H1 (cell line): ENCODE measurements around the gene RUFY3. TPM values are rescaled to one million over a fixed set of nuclear protein-coding genes. Genes with fewer than 3 reads are reported as not detected.

Source experiments
- CEBPB ChIP-seq: IDR thresholded peaks from 2 replicates; pipeline ENCODE4 v1.6.1; 2012; ENCODE audit warnings: low read depth, low read length
- CHD7 ChIP-seq: fragments of 300-600 bp; sonication (generic); IDR thresholded peaks from 2 replicates; pipeline ENCODE4 v1.7.1; 2012; ENCODE audit warnings: low read length, moderate library complexity, mild to moderate bottlenecking, inconsistent platforms; ENCODE audit not compliant: insufficient replicate concordance
- CTBP2 ChIP-seq: IDR thresholded peaks from 2 replicates; pipeline ENCODE4 v1.7.0; 2011; ENCODE audit warnings: borderline replicate concordance, mild to moderate bottlenecking, moderate library complexity, mixed read lengths, low read length; ENCODE audit not compliant: insufficient read depth, insufficient read length
- EGR1 ChIP-seq: IDR thresholded peaks from 2 replicates; pipeline ENCODE4 v1.6.1; 2011; ENCODE audit warnings: low read depth, low read length, borderline replicate concordance
- HDAC2 ChIP-seq, 2 experiments: fragments of 300-600 bp in 1 of 2; sonication (generic) in 1 of 2; IDR thresholded peaks; 2 replicates each; pipeline ENCODE4 v1.6.1; 2011 to 2012; ENCODE audit warnings: low read depth in 2 of 2, low read length in 2 of 2, mild to moderate bottlenecking in 2 of 2, moderate library complexity in 2 of 2, borderline replicate concordance in 1 of 2, inconsistent platforms in 1 of 2
- NRF1 ChIP-seq: IDR thresholded peaks from 2 replicates; pipeline ENCODE4 v1.6.1; 2011; ENCODE audit warnings: mild to moderate bottlenecking, low read depth, low read length, improper control_type of control experiment
- SUZ12 ChIP-seq: fragments of 200-600 bp; sonication (generic); IDR thresholded peaks from 2 replicates; pipeline ENCODE4 v1.6.1; 2012; ENCODE audit warnings: mild to moderate bottlenecking, inconsistent platforms, low read length, moderate library complexity, mixed read lengths
- TCF12 ChIP-seq: IDR thresholded peaks from 2 replicates; pipeline ENCODE4 v1.6.1; 2011; ENCODE audit warnings: low read depth, mild to moderate bottlenecking, low read length
- YY1 ChIP-seq: IDR thresholded peaks from 2 replicates; pipeline ENCODE4 v1.6.1; 2011; ENCODE audit warnings: low read depth, mild to moderate bottlenecking, low read length
- polyA plus RNA-seq, 7 experiments: library from polyadenylated mRNA; depleted of rRNA in 3 of 7; stranded (reverse) in 5 of 7; unstranded in 2 of 7; fragments of >200 nt in 5 of 7; fragments of 200-250 nt in 2 of 7; gene quantifications; 1 replicate in 5 of 7; 2 replicates in 1 of 7; 4 replicates in 1 of 7; pipeline versions ENCODE4 v1.2.1 to v1.2.3, GENCODE V29; 2011 to 2013; ENCODE audit warnings: missing spikeins in 2 of 7, mixed read lengths in 2 of 7
- total RNA-seq: library from RNA; stranded (reverse); fragmentation: NEBNext Ultra II Directional; extraction: Animal tissue kit (Norgen Biotek cat#: 25700); gene quantifications from 2 replicates; pipeline ENCODE4 v1.2.1, GENCODE V29; 2021
- TF ChIP-seq, protein P1 (sequence below): IDR thresholded peaks from 2 replicates; pipeline ENCODE4 v1.6.1; 2012; ENCODE audit warnings: inconsistent platforms

RUFY3 gene
- total and polyA plus RNA-seq, 2 of the 8 experiments (the other 6 are each of a cell fraction or from before 2014, with no cell fraction given): 7.8 to 33.1 TPM

- TF ChIP-seq CHD7 (no peak), TCF12 (no peak), CEBPB (no peak), NRF1 (no peak), CTBP2 (no peak), YY1 (no peak), SUZ12 (no peak), HDAC2 (IDR thresholded peaks at IDR 0.05; ENCODE audit: borderline replicate concordance in 1 of 2, low read depth in 2 of 2, low read length in 2 of 2) (no peak), EGR1 (no peak)
- TF ChIP-seq, protein P1, sequence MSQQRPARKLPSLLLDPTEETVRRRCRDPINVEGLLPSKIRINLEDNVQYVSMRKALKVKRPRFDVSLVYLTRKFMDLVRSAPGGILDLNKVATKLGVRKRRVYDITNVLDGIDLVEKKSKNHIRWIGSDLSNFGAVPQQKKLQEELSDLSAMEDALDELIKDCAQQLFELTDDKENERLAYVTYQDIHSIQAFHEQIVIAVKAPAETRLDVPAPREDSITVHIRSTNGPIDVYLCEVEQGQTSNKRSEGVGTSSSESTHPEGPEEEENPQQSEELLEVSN: no peak
These were observed 8.2 kb upstream of the RUFY3 start (continued) for GRCh38 chr4:70713453-70714078.
